Renal cortex interstitium (tissue), 15 donors: ENCODE data around the gene SPDYA. TPM values are rescaled to one million over a fixed set of nuclear protein-coding genes. Genes with fewer than 3 reads are reported as not detected.
"Not testable (repeated sequence)": the region's sequence is repeated elsewhere in the genome, so short reads cannot be mapped to it uniquely, and the experiment has no call there.

ENCODE experiments used
- DNase-seq, 11 donors: peaks; one replicate each; pipeline ENCODE4 v3.0.0-alpha.2; 2013; ENCODE audit warnings: low read depth in 9 of 11, low spot score in 4 of 11; ENCODE audit errors: extremely low read depth in 1 of 11
- long read RNA-seq, 16 experiments: transcript quantifications; one replicate each; lab custom pipeline, GENCODE V29; 2026
- polyA plus RNA-seq, 3 donors: library from polyadenylated mRNA; unstranded; fragments of 120-200 nt; gene quantifications; one replicate each; pipeline ENCODE4 v1.2.1, GENCODE V29; 2013; ENCODE audit not compliant: insufficient read length in 3 of 3

SPDYA gene
- 1 to 10 TPM; 1.3 to 3.7 (median 2.1) TPM for polyA plus RNA-seq
- long read RNA-seq, donor 1, partial matches to known transcripts = 0 of 8 reads
- long read RNA-seq, donor 1, other reads (novel, unspliced or antisense) = 8 of 8 reads
- long read RNA-seq, donor 2 = 0 reads
- long read RNA-seq, donor 3, partial matches to known transcripts = 12 of 26 reads
- long read RNA-seq, donor 3, other reads (novel, unspliced or antisense) = 14 of 26 reads
- long read RNA-seq, donor 4, partial matches to known transcripts = 26 of 39 reads
- long read RNA-seq, donor 4, other reads (novel, unspliced or antisense) = 13 of 39 reads
- long read RNA-seq, donor 5 = 0 reads
- long read RNA-seq, donor 6, partial matches to known transcripts = 28 of 40 reads
- long read RNA-seq, donor 6, other reads (novel, unspliced or antisense) = 12 of 40 reads
- long read RNA-seq, donor 7, partial matches to known transcripts = 25 of 47 reads
- long read RNA-seq, donor 7, other reads (novel, unspliced or antisense) = 22 of 47 reads
- long read RNA-seq, donor 8, partial matches to known transcripts = 13 of 27 reads
- long read RNA-seq, donor 8, other reads (novel, unspliced or antisense) = 14 of 27 reads
- long read RNA-seq, donor 9, partial matches to known transcripts = 0 of 8 reads
- long read RNA-seq, donor 9, other reads (novel, unspliced or antisense) = 8 of 8 reads
- long read RNA-seq, donor 10, partial matches to known transcripts = 5 of 18 reads
- long read RNA-seq, donor 10, other reads (novel, unspliced or antisense) = 13 of 18 reads
- long read RNA-seq, donor 11 = 0 reads
- long read RNA-seq, donor 12 = 0 reads
- long read RNA-seq, donor 13, partial matches to known transcripts = 5 of 25 reads
- long read RNA-seq, donor 13, other reads (novel, unspliced or antisense) = 20 of 25 reads
- long read RNA-seq, donor 14 = 0 reads
- long read RNA-seq, donor 15 = 0 reads
- long read RNA-seq, donor 16, partial matches to known transcripts = 54 of 113 reads
- long read RNA-seq, donor 16, other reads (novel, unspliced or antisense) = 59 of 113 reads

DNA sequence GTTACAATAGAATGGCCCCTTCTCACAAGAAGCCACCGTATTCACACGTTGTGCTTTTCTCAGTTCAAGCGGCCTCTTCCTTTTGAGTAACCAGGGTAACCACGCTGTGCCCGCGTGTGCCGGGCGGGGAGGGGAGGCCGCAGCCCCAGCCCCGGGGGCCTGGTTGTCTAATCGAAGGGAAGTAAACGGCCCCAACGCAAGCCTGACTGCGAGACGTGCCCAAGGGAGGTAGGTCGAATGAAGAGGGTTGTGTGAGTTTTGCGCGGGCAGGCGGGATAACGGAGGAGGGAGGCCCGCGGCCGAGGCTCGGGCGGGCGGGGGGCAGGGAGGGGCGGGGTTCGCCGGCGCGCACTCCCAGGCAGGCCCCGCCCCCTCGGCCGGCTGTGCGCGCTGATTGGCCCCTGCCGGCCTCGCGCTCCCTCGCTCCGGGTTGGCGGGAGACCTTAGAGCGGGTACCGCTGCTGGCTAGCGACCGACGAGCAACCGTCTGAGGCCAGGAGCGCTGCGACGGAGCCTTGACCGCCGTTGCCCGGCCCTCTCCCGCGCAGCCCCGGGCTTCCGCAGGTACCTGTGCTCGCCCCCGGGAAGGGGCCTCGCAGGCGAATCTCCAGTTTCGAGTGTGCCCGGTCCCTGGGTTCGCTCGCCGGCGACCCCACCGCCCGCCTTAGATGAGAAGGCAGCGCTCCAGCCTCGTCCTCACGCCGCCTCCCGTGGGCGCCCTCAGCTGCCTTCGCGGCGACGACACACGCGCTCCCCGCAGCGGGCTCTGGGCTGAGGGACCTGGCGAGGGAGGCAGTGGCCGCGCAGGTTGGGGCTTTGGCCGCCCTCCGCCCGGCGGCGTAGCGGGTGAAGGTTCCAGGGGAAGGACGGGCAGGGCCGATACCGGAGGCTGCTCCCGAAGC, at the start of gene SPDYA:
SPDYA (plus strand) TSS at position 451 of the 902 bp plus-strand sequence. CDS start 5,181 bp downstream, outside the sequence.
- peak in 10 of 11 donors; percentile 17 to 65 (median 42) for DNase-seq

DNA sequence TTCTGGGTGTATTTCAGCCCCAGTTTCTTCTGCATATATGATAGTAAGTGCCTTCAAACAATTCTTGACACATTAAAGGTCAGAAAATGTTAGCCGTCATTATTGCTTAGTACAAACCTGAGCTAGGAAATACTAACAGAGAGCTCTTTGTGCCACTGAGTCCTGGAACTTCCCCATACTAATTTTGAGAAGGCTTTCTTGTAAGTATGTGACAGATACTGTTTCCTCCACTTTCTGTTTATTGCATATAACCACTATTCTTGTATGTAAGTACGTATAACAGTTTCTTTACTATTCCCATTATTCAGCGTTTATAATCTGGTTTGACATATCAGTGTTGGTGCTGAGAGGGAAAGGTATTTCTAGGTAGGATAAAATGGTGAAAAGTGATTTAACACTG, 49.2 kb upstream of the SPDYA start:
- no peak for DNase-seq

GRCh38 chr2:28764909-28765711, 45.5 kb upstream of the SPDYA start:
- no peak for DNase-seq

DNA sequence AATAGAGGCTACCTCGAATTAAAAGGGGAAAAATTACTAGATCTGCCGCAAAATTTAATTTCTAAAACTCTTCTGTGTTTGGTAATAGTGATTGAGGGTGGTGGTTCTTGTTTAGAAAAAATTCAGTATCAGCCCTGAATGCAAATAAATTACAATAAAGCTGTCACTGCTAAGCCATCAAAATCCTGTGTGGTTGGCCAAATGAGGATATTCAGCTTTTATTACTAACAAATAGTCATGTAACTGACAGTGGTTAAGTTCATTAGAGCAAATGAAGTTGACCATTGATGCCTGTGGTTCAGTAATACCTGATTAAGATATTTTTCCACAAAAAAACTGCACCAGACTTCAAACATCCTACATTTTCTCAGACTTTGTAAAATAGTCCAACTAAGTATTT, 44.6 kb upstream of the SPDYA start:
- DNase-seq = no peak

GRCh38 chr2:28767337-28767736, 43.3 kb upstream of the SPDYA start:
- peak in 1 of 11 donors; percentile 15 for DNase-seq

GRCh38 chr2:28768422-28768821, 42.2 kb upstream of the SPDYA start:
- no peak for DNase-seq

DNA sequence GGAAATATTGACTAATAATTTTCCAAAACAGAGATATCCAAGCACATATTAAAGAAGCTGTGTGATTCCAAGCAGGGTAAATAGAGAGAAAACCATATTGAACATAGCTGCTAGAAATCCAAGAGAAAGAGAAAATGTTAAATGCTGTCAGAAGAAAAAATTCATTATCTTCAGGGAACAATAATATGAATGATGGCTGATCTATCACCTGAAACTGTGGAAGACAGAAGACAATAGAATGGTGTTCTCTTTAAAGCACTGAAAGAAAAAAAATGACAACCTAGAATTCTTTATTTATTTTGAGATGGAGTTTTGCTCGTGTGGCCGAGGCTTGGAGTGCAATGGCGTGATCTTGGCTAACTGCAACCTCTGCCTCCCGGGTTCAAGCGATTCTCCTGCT, 41.7 kb upstream of the SPDYA start:
- DNase-seq = no peak

DNA sequence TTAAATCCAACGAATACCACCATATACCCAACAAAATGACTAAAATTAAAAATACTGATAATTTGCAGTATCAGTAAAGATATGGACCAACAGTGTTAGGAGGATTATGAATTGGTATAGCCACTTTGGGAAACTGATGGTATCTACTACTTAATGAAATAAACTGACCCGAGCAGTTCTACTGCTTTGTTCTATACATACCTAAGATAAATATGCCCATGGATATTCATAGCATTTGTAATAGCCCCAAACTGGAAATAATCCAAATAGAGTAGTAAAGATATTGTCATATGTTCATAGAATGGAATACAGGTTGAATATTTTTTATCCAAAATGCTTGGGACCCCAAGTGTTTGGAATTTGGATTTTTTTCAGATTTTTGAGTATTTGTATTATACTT, 38.3 kb upstream of the SPDYA start:
- DNase-seq = no peak

- no peak for DNase-seq
Observed at GRCh38 chr2:28776471-28776870, 34.2 kb upstream of the SPDYA start.

DNA sequence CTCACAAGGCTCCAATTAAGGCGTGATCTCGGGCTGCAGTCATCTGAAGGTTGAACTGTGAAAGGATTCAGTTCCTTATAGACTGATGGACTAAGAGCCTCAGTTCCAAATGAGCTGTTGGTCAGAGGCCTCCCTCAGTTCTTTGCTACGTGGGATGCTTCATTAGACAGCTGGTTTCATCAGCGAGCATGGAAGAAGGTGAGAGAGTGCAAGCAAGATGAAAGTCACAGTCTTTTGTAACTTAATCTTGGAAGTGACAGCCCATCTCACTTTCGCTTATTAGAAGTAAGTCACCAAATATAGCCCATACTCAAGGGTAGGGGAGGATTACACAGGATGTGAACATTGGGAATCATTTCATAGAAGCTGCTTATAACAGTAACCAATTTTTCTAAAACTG, 32.2 kb upstream of the SPDYA start:
- DNase-seq = no peak

DNA sequence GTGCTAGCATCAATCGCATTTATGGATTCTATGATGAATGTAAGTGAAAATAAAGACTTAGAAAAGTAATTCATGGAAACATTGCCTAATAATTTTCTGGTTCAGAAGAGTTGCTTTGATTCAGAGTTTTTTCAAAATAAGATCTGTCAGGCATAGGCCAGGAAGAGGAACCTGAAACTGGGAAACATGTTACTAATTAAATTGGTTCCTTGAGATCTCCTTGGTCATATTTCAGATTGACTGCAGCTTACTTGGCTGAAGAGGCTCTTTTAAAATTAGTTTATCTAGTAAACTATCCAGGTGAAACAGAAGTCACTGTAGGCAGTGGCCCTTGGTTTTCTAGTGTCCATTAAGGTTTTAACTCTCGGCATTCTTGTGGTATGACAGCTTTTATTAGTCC, 31.6 kb upstream of the SPDYA start:
- DNase-seq = no peak

DNA sequence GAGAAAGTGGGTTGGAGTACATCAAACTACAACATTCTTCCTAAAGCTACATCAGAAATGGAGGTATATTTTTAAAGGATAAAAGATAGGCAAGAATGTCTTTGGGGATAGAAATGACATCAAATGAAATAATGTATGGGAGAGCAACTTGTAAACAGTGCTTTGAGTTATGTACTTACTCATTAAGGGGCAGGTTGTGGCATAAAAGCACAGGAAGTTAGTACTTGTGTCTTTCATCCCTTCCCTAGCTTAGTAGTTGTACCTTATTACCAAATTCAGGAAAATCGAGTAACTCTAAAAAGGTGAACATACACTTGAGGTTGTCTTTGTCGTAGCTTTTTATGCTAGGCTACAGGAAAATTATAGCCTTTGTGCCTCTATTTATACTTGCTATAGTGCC, 30.1 kb upstream of the SPDYA start:
- no peak for DNase-seq

- no peak for DNase-seq
Observed at GRCh38 chr2:28782423-28782822, 28.2 kb upstream of the SPDYA start.

DNA sequence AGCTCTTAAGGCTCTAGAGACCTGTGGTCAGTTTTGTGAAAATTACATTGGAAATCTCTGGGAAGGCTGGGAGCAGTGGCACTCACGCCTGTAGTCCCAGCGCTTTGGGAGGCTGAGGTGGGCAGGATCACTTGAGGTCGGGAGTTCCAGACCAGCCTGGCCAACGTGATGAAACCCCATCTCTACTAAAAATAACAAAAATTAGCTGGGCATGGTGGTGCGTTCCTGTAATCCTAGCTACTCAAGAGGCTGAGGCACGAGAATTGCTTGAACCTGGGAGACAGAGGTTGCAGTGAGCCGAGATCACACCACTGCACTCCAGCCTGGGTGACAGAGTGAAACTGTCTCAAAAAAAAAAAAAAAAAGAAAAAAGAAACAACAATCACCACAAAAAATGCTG, 26.1 kb upstream of the SPDYA start:
- not testable (repeated sequence) for DNase-seq

GRCh38 chr2:28796620-28797019, 14.0 kb upstream of the SPDYA start:
- no peak for DNase-seq

- no peak for DNase-seq
Observed at GRCh38 chr2:28801726-28802125, 8.9 kb upstream of the SPDYA start.

DNA sequence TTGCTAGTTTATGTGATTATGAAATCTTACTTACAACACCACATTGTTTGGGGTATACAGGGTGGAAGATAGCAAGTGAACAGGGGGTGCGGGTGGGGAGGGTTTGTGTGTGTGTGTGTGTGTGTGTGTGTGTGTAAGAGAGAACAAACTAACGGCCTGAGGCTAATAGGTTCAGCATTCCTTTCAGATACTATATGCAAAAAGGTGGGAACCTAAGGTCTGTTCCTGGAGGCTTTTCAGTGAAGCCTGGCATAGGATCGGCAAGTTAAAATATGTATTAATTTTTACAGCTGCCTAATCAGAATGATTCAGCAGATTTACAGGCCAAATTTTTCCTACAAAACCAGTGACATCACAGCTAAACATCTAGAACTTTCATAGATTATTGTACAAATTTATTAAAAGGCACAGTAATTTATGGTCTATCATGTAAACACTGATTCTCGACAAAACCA, 7.6 kb upstream of the SPDYA start:
- DNase-seq = no peak

DNA sequence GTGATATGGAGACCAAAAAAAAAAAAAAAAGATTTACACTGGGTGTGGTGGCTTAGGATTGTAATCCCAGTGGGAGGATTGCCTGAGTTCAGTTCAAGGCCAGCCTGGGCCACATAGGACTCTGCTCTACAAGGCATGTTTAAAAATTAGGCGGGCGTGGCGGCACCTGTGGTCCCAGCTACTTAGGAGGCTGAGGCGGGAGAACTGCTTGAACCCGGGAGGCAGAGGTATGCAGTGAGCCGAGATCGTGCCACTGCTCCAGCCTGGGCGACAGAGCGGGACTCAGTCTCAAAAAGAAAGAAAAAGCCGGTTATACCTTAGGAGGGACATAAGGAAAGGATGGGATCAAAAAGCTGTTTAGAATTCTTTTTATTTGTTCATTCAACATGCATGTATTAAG, 707 bp upstream of the SPDYA start:
- DNase-seq = no peak
